Ascending aorta (tissue), 2 donors: ENCODE data around the gene PYGO1. TPM values are rescaled to one million over a fixed set of nuclear protein-coding genes. Genes with fewer than 3 reads are reported as not detected.
A peak's percentile ranks its signal among the peaks of the same experiment; 100 is the strongest.
"Not testable (repeated sequence)": the region's sequence is repeated elsewhere in the genome, so short reads cannot be mapped to it uniquely, and the experiment has no call there.

Experiments used
- DNase-seq, 2 donors: peaks; one replicate each; pipeline ENCODE4 v3.0.0-alpha.2; 2019; ENCODE audit warnings: low spot score in 2 of 2
- H3K27ac ChIP-seq, 2 donors: fragments of 200-600 bp; sonication (generic); one replicate each; pipeline ENCODE4 v1.5.1; 2016 to 2017; ENCODE audit warnings: mild to moderate bottlenecking in 1 of 2
- H3K27me3 ChIP-seq: fragments of 200-600 bp; sonication (generic); one replicate; pipeline ENCODE4 v1.5.1; 2017
- H3K36me3 ChIP-seq, 2 donors: fragments of 200-600 bp; sonication (generic); one replicate each; pipeline ENCODE4 v1.5.1; 2016
- H3K4me1 ChIP-seq, 2 donors: fragments of 200-600 bp; sonication (generic); one replicate each; pipeline ENCODE4 v1.5.1; 2016 to 2017; ENCODE audit warnings: mild to moderate bottlenecking in 1 of 2
- H3K4me3 ChIP-seq, 2 donors: fragments of 200-600 bp; sonication (generic); one replicate each; pipeline ENCODE4 v1.5.1; 2016 to 2017; ENCODE audit warnings: mild to moderate bottlenecking in 1 of 2
- H3K9me3 ChIP-seq, 2 donors: fragments of 200-600 bp; sonication (generic); one replicate each; pipeline ENCODE4 v1.5.1; 2016
- intact Hi-C: fragments of 100-400 bp; cut with DNase I; formaldehyde crosslinking; loops from one replicate; pipeline ENCODE4 v1.15.1; 2023
- total RNA-seq: library from RNA; depleted of rRNA; stranded (reverse); fragments of >200 nt; gene quantifications from one replicate; pipeline ENCODE4 v1.1.0, GENCODE V29; 2016
- TF ChIP-seq, protein P1 (sequence below), 3 experiments: fragments of 200-600 bp in 2 of 3; fragments of 450-650 bp in 1 of 3; sonication (generic) in 2 of 3; IDR thresholded peaks; one replicate each; pipeline ENCODE4 v1.5.1; 2016 to 2019; ENCODE audit warnings: antibody characterized with exemption in 3 of 3, mild to moderate bottlenecking in 1 of 3, moderate library complexity in 1 of 3

The PYGO1 gene
- total RNA-seq, 1 donor from 2014 or later: 7.1 TPM

- Histone ChIP-seq H3K36me3 (no peaks in the 10 kb centered on the region), H3K27me3 (no peaks in the 10 kb centered on the region), H3K27ac (no peak overlapping the region), H3K9me3 (no peaks in the 10 kb centered on the region), H3K4me1 (no peaks in the 10 kb centered on the region), H3K4me3 (no peak overlapping the region)
- no peak for DNase-seq
- intact Hi-C loops: no loop called here
- TF ChIP-seq, protein P1, sequence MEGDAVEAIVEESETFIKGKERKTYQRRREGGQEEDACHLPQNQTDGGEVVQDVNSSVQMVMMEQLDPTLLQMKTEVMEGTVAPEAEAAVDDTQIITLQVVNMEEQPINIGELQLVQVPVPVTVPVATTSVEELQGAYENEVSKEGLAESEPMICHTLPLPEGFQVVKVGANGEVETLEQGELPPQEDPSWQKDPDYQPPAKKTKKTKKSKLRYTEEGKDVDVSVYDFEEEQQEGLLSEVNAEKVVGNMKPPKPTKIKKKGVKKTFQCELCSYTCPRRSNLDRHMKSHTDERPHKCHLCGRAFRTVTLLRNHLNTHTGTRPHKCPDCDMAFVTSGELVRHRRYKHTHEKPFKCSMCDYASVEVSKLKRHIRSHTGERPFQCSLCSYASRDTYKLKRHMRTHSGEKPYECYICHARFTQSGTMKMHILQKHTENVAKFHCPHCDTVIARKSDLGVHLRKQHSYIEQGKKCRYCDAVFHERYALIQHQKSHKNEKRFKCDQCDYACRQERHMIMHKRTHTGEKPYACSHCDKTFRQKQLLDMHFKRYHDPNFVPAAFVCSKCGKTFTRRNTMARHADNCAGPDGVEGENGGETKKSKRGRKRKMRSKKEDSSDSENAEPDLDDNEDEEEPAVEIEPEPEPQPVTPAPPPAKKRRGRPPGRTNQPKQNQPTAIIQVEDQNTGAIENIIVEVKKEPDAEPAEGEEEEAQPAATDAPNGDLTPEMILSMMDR (IDR thresholded peaks at IDR 0.05): no peak
Observed at GRCh38 chr15:55606214-55606613, 18.1 kb upstream of the PYGO1 start.

DNA sequence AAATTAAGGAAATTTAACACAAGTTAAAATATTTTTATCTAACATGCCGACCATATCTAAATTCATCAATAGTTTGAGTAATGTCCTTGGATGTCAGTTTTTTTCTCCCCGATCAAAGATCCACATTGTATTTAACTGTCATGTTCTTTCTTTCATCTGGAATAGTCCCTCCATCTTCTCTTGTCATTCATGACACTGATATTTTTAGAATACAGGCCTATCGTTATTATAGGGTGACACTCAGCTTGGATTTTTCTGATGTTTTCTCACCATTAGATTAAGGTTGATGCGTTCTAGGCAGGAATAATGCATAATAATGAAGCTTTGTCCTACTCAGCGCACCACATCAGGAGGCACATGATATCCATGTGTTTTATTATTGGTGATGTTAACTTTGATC is 13.2 kb upstream of the PYGO1 start:
- TF ChIP-seq, protein P1 (IDR thresholded peaks at IDR 0.05): no peak
- intact Hi-C loops: no loop called here

DNA sequence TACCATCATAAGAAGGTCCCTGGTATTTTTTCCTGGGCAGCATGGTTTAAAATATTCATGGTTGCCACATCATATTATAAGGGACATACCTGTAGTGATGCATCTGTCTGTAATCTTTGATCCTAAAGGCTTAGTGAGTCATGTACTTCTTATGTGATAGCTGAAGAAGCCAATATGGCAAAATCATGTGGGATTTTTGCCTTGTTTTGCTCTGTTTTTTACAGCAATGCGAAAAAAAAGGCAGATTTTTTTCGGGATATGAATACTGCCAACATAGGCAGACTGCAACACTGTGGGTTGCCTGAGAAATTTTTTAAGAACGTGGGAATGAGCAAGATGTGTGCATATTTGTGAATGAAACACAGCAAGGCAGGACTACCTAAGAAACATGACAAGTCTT is 11.3 kb upstream of the PYGO1 start:
- Histone ChIP-seq H3K27me3 (no peaks in the 10 kb centered on the region), H3K27ac (no peak overlapping the region), H3K9me3 (no peaks in the 10 kb centered on the region), H3K4me1 (no peaks in the 10 kb centered on the region), H3K4me3 (no peak overlapping the region), H3K36me3 (no peaks in the 10 kb centered on the region)
- intact Hi-C loops: no loop called here
- TF ChIP-seq, protein P1 (IDR thresholded peaks at IDR 0.05): no peak
- no peak for DNase-seq

More for the DNA sequence above, 13.2 kb upstream of the PYGO1 start:
- Histone ChIP-seq H3K27me3 (no peaks in the 10 kb centered on the region), H3K4me1 (no peaks in the 10 kb centered on the region), H3K4me3 (no peak overlapping the region), H3K36me3 (no peaks in the 10 kb centered on the region), H3K27ac (no peak overlapping the region), H3K9me3 (no peaks in the 10 kb centered on the region)
- DNase-seq: no peak

DNA sequence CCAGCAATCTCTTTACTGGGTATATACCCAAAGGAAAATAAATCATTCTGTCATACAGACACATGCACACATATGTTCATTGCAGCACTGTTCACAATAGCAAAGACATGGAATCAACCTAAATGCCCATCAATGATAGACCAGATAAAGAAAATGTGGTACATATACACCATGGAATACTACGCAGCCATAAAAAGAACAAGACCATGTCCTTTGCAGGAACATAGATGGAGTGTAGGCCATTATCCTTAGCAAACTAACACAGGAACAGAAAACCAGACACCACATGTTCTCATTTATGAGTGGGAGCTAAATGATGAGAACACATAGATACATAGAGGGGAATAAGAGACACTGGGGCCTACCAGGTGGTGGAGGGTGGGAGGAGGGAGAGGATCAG is 4.9 kb upstream of the PYGO1 start:
- H3K4me3 ChIP-seq, intact Hi-C loops, DNase-seq, H3K9me3 ChIP-seq, H3K27me3 ChIP-seq, H3K36me3 ChIP-seq, H3K4me1 ChIP-seq, H3K27ac ChIP-seq: not testable (repeated sequence)

DNA sequence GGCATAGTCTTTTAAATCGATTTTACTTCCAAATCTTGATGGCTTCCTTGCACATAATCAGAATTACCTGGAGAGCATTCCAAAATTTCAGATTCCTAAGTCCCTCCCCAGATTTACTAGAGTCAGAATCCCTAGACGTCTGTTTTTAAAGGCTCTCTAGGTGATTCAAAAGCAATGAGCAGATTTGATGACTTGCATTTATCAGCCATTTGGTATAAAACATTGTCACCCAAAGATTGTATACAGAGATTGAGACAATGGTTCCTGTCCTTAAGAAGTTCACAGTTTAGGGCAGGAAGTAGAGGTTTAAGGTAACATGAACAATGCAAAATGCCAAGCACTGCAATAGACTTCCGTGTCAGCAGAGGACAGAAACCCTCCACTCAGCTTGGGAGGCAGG is 2.6 kb upstream of the PYGO1 start:
- TF ChIP-seq, protein P1 (IDR thresholded peaks at IDR 0.05): no peak
- no peak for DNase-seq
- H3K27ac ChIP-seq: no peak overlapping the region
- no peaks in the 10 kb centered on the region for H3K36me3 ChIP-seq
- peaks cover 0 to 13% of the 10 kb centered on the region in 2 donors for H3K4me1 ChIP-seq
- intact Hi-C loops: no loop called here
- no peaks in the 10 kb centered on the region for H3K27me3 ChIP-seq
- no peaks in the 10 kb centered on the region for H3K9me3 ChIP-seq
- no peak overlapping the region for H3K4me3 ChIP-seq

GRCh38 chr15:55589287-55589686 is 1.1 kb upstream of the PYGO1 start:
- intact Hi-C loops: loop anchor here (10.0 kb wide), 1 partner anchor 656 kb away; the partner anchor contains the start of gene RFX7
- no peaks in the 10 kb centered on the region for H3K9me3 ChIP-seq
- H3K36me3 ChIP-seq: no peaks in the 10 kb centered on the region
- H3K27ac ChIP-seq: no peak overlapping the region
- H3K4me1 ChIP-seq: peaks cover 0 to 13% of the 10 kb centered on the region in 2 donors
- TF ChIP-seq, protein P1 (IDR thresholded peaks at IDR 0.05): no peak
- H3K4me3 ChIP-seq: peak overlapping the region in 1 of 2 donors; percentile 80
- no peak for DNase-seq
- no peaks in the 10 kb centered on the region for H3K27me3 ChIP-seq
